H1 (cell line): ENCODE measurements around the gene SARNP. TPM values are rescaled to one million over a fixed set of nuclear protein-coding genes. Genes with fewer than 3 reads are reported as not detected.

ENCODE experiments used
- RBBP5 ChIP-seq: IDR thresholded peaks from 2 replicates; pipeline ENCODE4 v1.7.1; 2012; ENCODE audit warnings: low read depth, mild to moderate bottlenecking, inconsistent platforms, low read length, moderate library complexity, borderline replicate concordance
- polyA plus RNA-seq, 7 experiments: library from polyadenylated mRNA; depleted of rRNA in 3 of 7; stranded (reverse) in 5 of 7; unstranded in 2 of 7; fragments of >200 nt in 5 of 7; fragments of 200-250 nt in 2 of 7; gene quantifications; 1 replicate in 5 of 7; 2 replicates in 1 of 7; 4 replicates in 1 of 7; pipeline versions ENCODE4 v1.2.1 to v1.2.3, GENCODE V29; 2011 to 2013; ENCODE audit warnings: missing spikeins in 2 of 7, mixed read lengths in 2 of 7
- total RNA-seq: library from RNA; stranded (reverse); fragmentation: NEBNext Ultra II Directional; extraction: Animal tissue kit (Norgen Biotek cat#: 25700); gene quantifications from 2 replicates; pipeline ENCODE4 v1.2.1, GENCODE V29; 2021

Gene SARNP
- total and polyA plus RNA-seq, 2 of the 8 experiments (the other 6 are each of a cell fraction or from before 2014, with no cell fraction given): 114 to 226 TPM

GRCh38 chr12:55847603-55848291, 30.2 kb upstream of the SARNP start (continued):
- no peak for TF ChIP-seq RBBP5
